GM19452 (cell line): ENCODE data around the gene RNF123.
A peak's percentile ranks its signal among the peaks of the same experiment; 100 is the strongest.

Source experiments
- ATAC-seq: cut with Tn5 transposase; IDR thresholded peaks from one replicate; pipeline ENCODE4 v1.9.1; 2021; ENCODE audit not compliant: unreplicated experiment

The RNF123 gene

DNA sequence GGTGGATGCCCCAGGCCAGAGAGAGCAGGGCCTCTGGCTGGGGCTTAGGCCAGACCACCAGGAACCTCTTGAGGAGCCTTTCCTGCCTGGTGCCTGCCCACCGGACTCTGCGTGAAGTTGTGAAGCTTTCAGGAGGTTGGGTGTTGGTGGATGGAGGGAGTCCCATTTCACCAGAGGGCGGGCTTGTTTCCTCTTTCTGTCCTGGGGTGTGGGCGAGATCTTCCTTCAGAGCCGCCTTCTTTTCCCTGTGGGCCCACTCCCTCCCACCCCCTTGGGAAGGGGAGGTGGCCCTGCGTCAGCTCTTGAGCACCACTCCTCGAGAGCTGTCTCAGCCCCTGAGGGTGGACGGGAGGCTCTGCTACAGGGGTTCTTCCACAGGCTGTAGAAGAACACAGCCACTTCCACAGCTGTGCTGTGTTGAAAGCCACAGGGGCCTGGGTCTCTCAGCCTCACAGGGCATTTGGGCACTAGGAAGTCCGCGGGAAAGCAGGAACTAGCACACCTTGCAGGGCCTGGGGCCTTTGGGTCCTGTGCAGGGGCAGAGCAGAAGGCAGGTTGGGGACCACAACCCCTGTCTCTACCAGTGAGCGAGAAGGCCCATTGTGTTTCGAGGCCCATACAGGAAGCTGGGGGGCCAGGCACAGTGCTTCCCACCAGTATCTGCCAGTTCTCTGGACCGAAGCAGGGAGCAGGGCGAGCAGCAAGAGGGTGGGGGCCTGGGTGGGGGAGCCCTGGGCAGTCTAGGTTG lies 28.0 kb downstream of the RNF123 start:
- no peak for ATAC-seq

DNA sequence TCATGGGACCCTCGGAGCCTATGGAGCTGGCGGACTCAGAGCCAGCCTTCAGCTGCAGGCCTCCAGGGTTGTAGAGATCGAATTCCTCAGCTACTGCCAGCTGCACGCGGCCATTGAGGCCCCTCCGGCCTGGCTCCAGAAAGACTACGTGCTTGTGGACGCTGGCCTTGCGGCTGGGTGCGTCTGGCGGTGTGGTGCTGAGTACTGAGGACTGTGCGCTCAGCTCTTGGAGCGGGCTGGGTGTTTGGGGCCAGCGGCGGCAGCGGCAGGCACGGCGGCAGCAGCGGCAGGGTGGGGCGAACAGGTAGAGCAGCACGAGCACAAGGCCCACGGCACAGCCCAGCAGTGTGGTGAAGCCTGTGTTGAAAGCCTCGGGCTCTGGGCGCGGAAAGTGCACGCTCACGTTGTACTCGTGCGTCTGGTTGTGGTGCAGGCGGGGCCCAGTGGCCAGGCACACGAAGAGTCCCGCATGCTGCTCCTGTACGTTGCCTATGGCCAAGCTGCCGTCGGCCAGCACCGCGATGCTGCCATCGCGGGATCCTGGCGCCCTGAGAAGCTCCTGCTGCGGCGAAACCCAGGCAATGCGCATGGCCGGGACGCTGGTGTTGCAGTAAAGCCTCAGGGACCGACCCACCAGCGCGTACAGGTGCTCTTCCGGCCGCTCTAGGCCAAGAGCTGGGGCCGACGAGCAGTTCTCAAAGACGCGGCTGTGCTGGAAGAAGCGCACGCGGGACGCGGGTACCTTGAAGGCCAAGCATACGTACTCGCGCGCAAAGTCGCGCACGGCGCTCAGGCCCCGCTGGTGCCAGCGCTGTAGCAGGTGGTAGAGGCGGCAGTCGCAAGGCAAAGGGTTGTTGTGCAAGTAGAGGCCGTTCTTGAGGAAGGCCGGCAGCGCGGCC lies 28.9 kb downstream of the RNF123 start:
- ATAC-seq, result no peak

DNA sequence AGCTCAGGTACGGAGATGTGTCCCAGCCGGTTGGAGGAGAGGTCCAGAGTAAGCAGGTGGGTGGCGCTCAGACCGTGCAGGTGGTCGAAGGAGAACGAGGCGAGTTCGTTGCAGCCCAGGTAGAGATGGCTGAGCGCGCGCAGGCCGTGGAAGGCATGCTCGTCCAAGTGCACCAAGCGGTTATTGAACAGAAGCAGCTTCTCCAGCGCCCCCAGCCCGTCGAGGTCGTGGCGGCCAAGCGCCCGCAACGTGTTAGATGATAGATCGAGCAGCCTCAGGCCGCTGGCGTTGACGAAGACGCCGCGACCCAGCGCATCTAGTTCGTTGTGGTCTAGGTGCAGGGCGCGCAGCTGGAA lies 29.5 kb downstream of the RNF123 start:
- no peak for ATAC-seq

DNA sequence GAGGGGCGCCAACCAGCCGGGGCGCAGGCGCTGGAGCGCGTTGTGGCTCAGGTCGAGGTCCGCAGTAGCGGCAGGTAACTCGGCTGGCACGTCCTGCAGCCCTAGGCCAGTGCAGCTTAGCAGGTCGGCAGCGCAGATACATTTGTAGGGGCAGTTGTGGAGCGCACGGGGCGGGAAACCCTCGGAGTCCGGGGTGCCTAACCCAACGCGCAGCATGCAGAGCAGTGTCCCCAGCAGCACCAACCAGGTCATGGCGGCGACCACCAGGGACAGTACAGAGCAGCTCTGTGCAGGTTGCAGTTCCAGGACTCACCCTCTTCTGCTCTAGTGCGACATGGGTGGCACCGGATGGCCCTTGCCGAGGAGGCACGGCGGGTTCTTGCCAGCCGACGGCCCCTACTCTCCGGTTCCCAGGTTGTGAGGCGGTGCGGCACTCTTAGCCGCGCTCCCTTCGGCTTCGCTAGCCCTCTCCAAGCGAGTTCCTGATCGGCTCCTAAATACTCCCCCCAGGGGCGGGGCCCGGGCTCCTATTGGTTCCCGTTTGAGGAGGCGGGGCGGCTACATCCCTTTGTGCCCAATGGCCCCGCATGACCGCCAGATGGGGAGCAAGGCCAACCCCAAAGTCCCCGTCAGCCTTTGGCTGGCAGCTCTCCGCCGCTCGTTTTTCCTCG lies 30.0 kb downstream of the RNF123 start, which contains the start of gene AMIGO3:
Gene AMIGO3, minus strand, starts transcription at position 471 of the 671 bp plus-strand sequence. Its CDS starts 219 bp downstream, at position 252.
- peak; percentile 42 for ATAC-seq

DNA sequence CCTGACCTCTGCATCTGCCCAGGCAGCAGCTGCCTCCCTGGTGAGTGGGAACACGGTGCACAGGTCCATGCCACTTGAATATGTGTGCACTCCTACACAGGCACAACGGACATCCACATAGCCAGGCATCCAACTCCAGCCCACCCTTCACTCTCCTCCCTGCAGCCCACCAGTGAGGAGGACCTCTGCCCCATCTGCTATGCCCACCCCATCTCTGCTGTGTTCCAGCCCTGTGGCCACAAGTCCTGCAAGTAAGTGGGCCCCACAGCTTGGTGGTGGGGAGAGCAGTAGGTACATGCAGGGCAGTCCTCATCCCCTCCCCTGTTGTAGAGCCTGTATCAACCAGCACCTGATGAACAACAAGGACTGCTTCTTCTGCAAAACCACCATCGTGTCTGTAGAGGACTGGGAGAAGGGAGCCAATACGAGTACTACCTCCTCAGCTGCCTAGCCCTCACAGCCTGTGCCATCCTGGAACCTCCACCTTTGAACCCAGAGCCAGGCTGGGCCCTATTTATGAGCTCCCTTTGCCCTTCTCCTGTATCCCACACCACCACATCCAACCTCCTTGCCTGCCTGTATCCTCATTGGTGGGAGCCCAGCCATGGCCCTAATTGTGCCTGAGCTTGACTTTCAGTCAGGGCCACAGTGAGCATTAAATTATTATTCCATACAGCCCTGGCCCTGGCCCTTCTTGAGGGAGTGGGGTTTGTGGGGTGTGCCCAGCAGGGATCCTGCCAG lies 31.7 kb downstream of the RNF123 start:
- ATAC-seq, result no peak

DNA sequence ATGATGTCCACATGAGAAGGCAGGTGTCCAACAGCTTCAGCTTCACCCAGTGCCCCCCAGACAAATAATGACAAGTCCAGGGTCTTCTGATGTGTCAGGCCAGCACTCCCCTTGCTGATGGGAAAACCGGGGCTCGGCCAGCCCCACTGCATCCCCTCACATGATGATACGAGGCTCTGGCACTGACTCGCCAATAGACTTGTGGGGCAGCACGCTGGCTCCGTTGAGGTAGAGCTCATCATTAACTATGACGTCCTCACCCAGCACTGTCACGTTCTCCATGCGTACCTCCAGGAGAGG lies 32.2 kb downstream of the RNF123 start:
- no peak for ATAC-seq

DNA sequence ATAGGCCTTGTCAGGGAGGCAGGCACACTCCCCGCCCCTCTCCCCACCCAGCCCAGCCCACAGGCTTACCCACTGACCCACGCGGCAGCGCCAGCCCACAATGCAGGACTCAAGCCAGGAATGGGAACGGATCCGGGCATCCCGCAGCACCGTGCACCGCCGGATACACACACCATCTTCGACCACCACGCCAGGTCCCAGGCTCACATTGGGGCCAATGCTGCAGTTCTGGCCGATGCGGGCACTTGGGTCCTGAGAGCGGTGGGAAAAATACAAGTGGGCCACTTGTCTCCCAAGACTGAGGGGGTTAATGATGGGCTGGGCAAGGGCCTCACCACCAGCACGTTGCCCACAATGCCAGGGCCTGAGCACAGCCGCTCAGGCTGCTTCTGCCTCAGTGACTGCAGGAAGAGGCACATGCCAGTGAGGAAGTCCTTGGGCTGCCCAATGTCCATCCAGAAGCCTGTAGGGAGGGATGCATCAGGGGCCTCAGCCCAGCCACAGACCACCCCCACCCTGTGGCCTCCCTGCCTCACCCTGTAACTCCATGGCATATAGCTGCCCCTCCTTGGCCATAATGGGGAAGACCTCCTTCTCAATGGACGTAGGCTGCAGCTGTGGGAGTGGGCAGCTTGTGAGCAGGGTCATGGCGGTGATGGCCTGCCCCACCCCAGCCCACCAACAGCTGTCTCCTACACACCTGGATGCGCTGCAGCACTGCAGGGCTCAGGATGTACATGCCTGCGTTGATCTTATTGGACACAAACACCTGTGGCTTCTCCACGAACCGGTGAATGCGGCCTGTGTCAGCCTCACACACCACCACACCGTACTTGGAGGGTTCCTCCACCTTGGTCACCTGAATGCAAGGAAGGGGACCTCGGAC lies 32.8 kb downstream of the RNF123 start:
- no peak for ATAC-seq

DNA sequence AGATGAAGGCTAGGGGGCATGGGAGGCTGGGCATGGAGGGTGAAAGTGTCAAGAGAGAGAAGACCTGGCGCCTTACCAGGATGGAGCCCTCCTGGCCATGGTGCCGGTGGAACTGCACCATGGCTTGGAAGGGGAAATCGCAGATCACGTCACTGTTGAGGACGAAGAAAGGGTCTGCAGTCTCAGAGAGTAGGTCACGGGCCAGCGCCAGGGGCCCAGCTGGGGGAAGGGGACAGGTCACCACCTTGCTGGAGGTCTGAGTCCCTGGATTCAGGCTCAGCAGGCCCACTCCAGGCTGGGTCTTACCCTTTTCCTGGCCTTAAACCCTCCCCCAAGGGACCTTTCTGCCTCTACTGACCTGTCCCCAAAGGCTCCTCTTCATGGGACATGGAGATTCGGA lies 33.5 kb downstream of the RNF123 start:
- ATAC-seq, result no peak

DNA sequence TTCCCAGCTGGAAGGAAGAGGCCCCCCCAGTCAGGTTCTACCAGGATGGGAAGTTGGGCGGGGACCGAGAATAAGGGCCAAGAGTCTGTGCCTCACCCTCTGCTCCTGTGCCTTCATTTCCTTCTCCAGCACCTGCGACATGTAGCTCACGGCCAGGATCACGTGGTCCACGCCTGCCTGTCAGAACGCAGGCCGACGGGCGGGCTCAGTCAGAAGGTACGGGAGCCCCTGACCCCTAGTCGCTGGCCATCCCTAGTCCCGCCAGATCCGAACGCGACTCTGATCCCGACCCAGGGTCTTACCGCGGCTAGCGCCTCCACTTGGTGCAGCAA lies 33.9 kb downstream of the RNF123 start:
- ATAC-seq, result no peak

DNA sequence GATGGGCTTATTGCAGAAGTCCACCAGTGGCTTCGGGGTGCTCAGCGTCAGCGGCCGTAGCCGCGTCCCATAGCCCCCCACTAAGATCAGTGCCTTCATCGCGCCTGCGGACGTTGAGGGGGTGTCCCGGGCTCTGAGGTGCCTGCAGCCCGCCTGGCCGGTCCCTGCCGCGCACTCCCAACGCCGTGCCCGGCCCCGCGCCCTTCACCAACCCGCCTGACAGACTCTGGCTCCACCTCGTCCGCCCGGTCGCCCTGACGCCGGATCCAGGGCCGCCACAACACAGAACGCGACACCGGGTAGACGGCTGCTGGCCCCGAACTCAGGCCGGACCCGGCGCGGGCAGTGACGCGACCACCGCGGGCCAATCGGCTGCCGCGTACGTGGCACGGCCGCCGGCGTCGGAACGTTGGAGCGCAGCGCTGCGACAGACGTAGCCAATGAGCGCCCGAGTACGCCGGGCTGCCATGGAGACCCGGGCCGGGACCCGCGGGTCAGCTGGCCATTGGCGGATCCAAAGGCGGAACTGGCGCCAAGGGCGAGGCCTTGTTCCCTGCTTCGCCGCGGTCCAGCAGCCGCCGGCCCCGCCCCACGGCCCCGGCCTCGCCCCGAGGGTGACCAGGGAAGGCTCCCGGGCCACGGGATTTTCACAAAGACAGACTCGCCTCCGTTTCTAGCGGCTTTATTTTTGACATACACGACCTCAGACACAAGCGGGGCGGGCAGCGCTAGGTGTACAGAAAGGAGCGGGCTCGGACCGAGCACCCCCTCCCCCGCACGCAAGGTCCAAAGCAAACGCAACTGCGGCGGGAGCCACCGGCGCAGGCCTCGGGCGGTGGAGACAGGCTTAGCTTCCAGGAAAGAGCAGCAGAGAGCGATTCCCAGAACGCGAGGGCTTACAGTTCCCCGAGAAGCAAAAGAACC lies 34.5 kb downstream of the RNF123 start, which contains the start of gene GMPPB:
Gene GMPPB, minus strand, starts transcription at position 324 of the 924 bp plus-strand sequence. Its CDS starts 225 bp downstream, at position 99.
- ATAC-seq, result peak; percentile 77

DNA sequence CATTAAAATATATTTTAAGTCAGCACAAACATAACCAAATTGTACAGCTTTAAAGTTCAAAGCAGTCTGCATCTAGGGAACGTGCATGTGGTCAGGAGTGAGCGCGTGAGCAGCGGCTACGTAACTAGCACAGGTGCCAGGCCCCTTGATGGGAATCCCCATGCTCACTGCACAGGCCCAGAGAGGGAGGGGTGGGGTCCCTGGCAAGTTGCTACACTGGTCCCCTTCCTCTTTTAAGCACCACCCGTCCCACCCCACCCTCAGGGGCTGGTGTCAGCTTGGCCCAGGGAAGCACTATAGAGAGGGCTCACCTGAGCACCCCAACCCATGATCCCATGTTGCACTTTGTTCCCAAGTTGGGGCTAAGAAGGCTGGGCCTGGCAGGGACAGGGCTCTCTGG lies 35.2 kb downstream of the RNF123 start:
- ATAC-seq, result no peak

DNA sequence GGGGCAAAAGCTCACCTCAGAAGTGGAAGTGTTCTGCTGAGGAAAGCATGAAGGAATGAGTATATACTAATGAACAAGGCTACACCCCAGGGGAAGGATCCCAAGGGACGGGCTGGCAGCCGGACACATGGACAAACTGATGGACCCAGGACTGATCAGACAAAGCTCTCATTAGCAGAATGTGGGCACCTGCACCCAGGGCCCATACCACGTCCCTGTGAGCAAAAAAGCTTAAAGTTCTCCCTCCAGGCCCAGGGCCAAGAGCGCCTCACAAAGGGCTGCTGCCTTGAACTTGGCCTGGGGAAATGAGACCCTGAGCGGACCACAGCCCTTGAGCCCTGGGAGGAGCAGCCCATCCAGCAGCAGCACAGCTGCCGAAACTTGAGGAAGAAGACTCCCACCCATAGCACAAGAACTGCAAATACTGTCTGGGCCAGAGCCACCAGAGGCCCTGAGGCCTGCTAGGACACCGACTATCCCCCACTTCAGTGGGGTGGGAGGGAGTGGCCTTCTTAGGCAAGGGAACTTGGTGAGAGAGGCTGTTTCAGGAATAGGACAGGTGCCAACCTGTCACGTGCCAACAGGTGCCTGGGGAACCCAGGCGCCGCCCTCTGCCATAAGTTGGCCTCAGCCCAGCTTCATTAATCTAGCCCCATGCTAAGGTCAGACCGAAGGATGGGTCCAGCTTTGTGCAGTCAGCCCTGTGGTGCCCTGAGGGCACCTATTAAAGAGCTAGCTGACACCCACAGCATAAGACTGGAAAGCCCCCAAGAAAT lies 36.7 kb downstream of the RNF123 start:
- ATAC-seq, result no peak

DNA sequence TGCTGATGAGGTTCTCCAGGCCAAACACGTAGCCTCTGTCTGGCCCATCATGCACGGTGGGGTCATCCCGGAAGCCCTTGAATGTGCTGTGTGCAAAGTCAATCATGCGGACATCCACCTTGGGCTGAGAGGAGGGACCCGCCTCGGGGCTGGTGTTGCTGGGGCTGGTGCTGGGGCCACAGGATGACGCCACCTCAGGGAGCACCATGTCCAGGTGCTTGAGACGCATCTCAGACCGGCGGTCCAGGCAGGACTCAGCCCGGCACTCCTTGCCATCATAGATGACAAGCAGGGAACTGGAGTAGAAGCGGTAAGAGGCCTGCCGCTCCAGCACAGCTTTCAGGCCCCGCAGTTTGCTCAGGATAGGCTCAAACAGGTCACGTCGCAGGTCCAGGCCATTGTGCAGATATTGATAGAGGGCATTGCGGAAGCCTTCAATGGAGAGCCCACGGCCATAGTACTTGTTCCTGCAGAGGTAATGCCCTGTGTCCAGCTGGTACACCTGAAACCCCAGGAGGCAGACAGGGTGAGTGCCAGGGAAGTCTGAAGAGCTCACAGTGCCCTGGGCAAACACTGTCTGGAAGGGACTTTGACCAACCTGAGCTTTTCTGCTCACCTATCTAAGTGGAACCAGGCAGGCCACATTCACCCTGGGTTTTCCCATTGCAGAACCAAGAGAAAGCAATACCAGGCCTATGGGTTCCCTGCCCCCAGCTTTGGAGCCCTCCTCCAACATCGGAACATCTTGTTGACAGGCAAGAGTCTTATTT lies 38.0 kb downstream of the RNF123 start:
- ATAC-seq, result no peak

DNA sequence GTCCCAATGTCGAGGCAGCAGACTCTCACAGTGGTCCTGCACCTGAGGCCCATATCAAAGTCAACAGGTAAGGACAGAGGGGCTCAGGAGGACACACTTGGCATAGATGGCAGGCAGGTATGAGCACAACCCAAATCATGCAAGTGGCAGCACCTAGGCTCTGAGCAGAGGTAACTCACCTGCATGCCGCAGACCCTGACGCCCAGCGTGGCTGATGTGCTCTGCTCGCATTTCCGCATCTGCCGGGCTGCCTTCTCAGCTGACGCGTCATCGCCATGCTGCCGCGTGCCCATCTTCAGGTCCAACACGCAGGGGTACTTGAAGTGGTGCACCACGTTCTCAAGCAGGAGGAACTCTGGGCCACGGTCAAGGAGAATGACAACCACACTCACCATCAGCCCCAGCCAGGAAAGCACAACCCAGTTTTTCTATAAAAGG lies 38.6 kb downstream of the RNF123 start:
- ATAC-seq, result no peak

DNA sequence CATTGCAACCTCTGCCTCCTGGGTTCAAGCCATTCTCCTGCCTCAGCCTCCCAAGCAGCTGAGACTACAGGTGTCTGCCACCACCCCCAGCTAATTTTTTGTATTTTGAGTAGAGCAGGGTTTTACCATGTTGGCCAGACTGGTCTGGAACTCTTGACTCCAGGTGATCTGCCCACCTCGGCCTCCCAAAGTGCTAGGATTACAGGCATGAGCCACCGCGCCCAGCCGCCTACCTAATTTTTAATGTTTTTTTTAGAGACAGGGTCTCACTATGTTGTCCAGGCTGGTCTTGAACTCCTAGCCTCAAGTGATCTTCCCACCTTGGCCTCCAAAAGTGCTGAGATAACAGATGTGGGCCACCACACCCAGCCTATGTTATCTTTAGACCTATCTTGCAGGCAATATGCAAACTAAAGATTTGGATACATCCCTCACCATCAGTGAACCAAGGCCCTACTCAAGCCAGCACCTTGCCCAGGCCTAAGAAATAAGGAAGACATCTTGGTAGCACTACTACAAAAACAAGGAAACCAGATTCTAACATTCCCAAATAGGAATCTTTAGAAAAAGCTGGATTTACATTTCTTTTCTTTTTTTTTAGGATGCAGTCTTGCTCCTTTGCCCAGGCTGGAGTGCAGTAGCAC lies 40.7 kb downstream of the RNF123 start:
- ATAC-seq, result no peak

DNA sequence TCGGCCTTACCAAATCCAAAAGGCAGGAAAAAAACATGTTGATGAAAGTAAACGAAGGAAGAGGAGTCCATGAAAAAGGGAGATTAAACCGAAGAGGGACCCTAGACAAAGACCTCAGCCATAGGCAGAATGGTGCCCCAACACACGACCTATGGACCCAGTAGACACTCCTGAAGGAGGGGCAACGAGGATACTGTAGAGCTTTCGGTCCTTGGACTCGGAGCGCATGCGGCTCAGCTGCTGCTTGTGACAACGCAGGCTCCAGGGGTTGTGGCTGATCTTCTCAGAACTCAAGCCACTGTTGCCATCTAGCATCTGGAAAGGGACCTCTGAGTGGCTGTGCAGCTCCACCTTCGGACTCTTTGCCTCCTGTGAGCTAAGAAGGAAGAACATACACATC lies 43.2 kb downstream of the RNF123 start:
- no peak for ATAC-seq

DNA sequence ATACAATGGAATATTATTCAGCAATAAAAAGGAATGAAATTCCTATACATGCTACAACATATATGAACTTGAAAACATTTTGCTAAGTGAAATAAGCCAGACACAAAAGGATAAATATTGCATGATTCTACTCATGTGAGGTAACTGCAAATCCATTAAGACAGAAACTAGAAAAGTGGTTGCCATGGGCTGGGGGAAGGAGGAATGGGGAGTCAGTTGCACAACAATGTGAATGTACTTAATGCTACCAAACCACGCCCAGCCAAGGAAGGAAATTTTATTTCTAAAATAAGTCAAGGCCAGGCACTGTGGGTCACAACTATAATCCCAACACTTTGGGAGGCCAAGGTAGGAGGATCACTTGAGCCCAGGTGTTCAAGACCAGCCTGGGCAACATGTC lies 44.2 kb downstream of the RNF123 start:
- ATAC-seq, result no peak
